HEK293 (cell line): ENCODE data around the gene DSE.

Source experiments
- CTCF ChIA-PET: fragments of 350-600 bp; formaldehyde crosslinking; extraction: SDS; loops from one replicate; lab custom pipeline; 2021; ENCODE audit warnings: antibody characterized with exemption; lab: Yijun Ruan, JAX
- POLR2A ChIA-PET: fragments of 300-600 bp; formaldehyde crosslinking; extraction: SDS; loops from one replicate; lab custom pipeline; 2020; ENCODE audit warnings: antibody characterized with exemption, inconsistent platforms; lab: Yijun Ruan, JAX
- H3K27ac ChIP-seq: fragments of 200-500 bp; sonication (Bioruptor generic); 2 replicates; pipeline ENCODE4 v1.5.1; 2014; ENCODE audit warnings: low read depth, low read length, control low read depth, inconsistent platforms; ENCODE audit errors: extremely low read depth
- H3K36me3 ChIP-seq, 2 experiments: fragments of 200-500 bp in 1 of 2; sonication (Bioruptor generic) in 1 of 2; 1 replicate in 1 of 2; 2 replicates in 1 of 2; pipeline ENCODE4 v1.5.1; 2014 to 2017; ENCODE audit warnings: inconsistent platforms in 2 of 2, low read length in 2 of 2; ENCODE audit not compliant: control insufficient read depth in 2 of 2, insufficient read depth in 1 of 2
- H3K4me1 ChIP-seq: fragments of 200-500 bp; sonication (Bioruptor generic); 2 replicates; pipeline ENCODE4 v1.5.1; 2014; ENCODE audit warnings: mild to moderate bottlenecking, low read length, inconsistent platforms; ENCODE audit not compliant: control insufficient read depth, insufficient read depth
- H3K4me3 ChIP-seq: 2 replicates; pipeline ENCODE4 v1.5.1; 2011; ENCODE audit warnings: low read depth, mild to moderate bottlenecking, control low read depth, low read length, moderate library complexity
- H3K9me3 ChIP-seq: fragments of 200-500 bp; sonication (Bioruptor generic); 2 replicates; pipeline ENCODE4 v1.5.1; 2014; ENCODE audit warnings: low read depth, low read length, inconsistent platforms; ENCODE audit not compliant: control insufficient read depth, insufficient read depth
- GLIS2 ChIP-seq: fragments of 450-650 bp; formaldehyde crosslinking; IDR thresholded peaks from 2 replicates; pipeline ENCODE4 v1.5.1; 2016; ENCODE audit warnings: missing biosample characterization, missing genetic modification characterization
- TCF7L2 ChIP-seq: IDR thresholded peaks from 2 replicates; pipeline ENCODE4 v1.6.1; 2011; ENCODE audit warnings: low read depth, mild to moderate bottlenecking, inconsistent platforms, low read length, moderate library complexity, borderline replicate concordance
- YY1 ChIP-seq: fragments of 450-650 bp; formaldehyde crosslinking; IDR thresholded peaks from 2 replicates; pipeline ENCODE4 v1.5.1; 2018; ENCODE audit warnings: missing biosample characterization, missing genetic modification characterization
- ZBTB21 ChIP-seq: fragments of 450-650 bp; formaldehyde crosslinking; IDR thresholded peaks from 2 replicates; pipeline ENCODE4 v1.5.1; 2017; ENCODE audit warnings: missing biosample characterization, missing genetic modification characterization
- ZBTB44 ChIP-seq: fragments of 450-650 bp; IDR thresholded peaks from 2 replicates; pipeline ENCODE4 v1.5.1; 2018; ENCODE audit warnings: missing biosample characterization, mild to moderate bottlenecking, missing genetic modification characterization
- ZBTB48 ChIP-seq: fragments of 450-650 bp; formaldehyde crosslinking; IDR thresholded peaks from 2 replicates; pipeline ENCODE4 v1.5.1; 2016; ENCODE audit warnings: missing biosample characterization, missing genetic modification characterization
- ZFP3 ChIP-seq: fragments of 450-650 bp; formaldehyde crosslinking; IDR thresholded peaks from 2 replicates; pipeline ENCODE4 v1.5.1; 2016; ENCODE audit warnings: low read depth, missing biosample characterization, missing genetic modification characterization
- ZNF112 ChIP-seq: fragments of 450-650 bp; formaldehyde crosslinking; IDR thresholded peaks from 2 replicates; pipeline ENCODE4 v1.5.0; 2017; ENCODE audit warnings: missing biosample characterization, missing genetic modification characterization
- ZNF138 ChIP-seq: fragments of 450-650 bp; formaldehyde crosslinking; IDR thresholded peaks from 2 replicates; pipeline ENCODE4 v1.5.1; 2016; ENCODE audit warnings: missing biosample characterization, missing genetic modification characterization, borderline replicate concordance
- ZNF140 ChIP-seq: fragments of 450-650 bp; formaldehyde crosslinking; IDR thresholded peaks from 2 replicates; pipeline ENCODE4 v1.5.1; 2016; ENCODE audit warnings: missing biosample characterization, missing genetic modification characterization
- ZNF174 ChIP-seq: fragments of 450-650 bp; formaldehyde crosslinking; IDR thresholded peaks from 2 replicates; pipeline ENCODE4 v1.5.0; 2017; ENCODE audit warnings: missing biosample characterization, mild to moderate bottlenecking, missing genetic modification characterization
- ZNF19 ChIP-seq: fragments of 450-650 bp; formaldehyde crosslinking; IDR thresholded peaks from 2 replicates; pipeline ENCODE4; 2016; ENCODE audit warnings: missing biosample characterization, missing genetic modification characterization, low read depth
- ZNF214 ChIP-seq: fragments of 450-650 bp; formaldehyde crosslinking; IDR thresholded peaks from 2 replicates; pipeline ENCODE4 v1.5.1; 2017; ENCODE audit warnings: missing biosample characterization, mild to moderate bottlenecking, missing genetic modification characterization, borderline replicate concordance
- ZNF24 ChIP-seq: fragments of 450-650 bp; formaldehyde crosslinking; IDR thresholded peaks from 2 replicates; pipeline ENCODE4 v1.5.1; 2016; ENCODE audit warnings: missing biosample characterization, missing genetic modification characterization
- ZNF292 ChIP-seq: fragments of 450-650 bp; formaldehyde crosslinking; IDR thresholded peaks from 2 replicates; pipeline ENCODE4 v1.5.1; 2016; ENCODE audit warnings: low read depth, missing biosample characterization, missing genetic modification characterization, borderline replicate concordance
- ZNF391 ChIP-seq: fragments of 450-650 bp; formaldehyde crosslinking; IDR thresholded peaks from 2 replicates; pipeline ENCODE4 v1.5.1; 2016; ENCODE audit warnings: low read depth, missing biosample characterization, missing genetic modification characterization, borderline replicate concordance
- ZNF521 ChIP-seq: fragments of 450-650 bp; formaldehyde crosslinking; IDR thresholded peaks from 2 replicates; pipeline ENCODE4 v1.5.1; 2017; ENCODE audit warnings: missing biosample characterization, mild to moderate bottlenecking, missing genetic modification characterization
- ZNF561 ChIP-seq: fragments of 450-650 bp; IDR thresholded peaks from 2 replicates; pipeline ENCODE4 v1.5.1; 2018; ENCODE audit warnings: missing biosample characterization, missing genetic modification characterization, borderline replicate concordance
- ZNF701 ChIP-seq: fragments of 450-650 bp; formaldehyde crosslinking; IDR thresholded peaks from 2 replicates; pipeline ENCODE4 v1.5.1; 2016; ENCODE audit warnings: missing biosample characterization, missing genetic modification characterization
- ZNF791 ChIP-seq: fragments of 450-650 bp; formaldehyde crosslinking; IDR thresholded peaks from 2 replicates; pipeline ENCODE4 v1.5.1; 2016; ENCODE audit warnings: missing biosample characterization, missing genetic modification characterization
- TF ChIP-seq, protein P1 (sequence below): fragments of 450-650 bp; formaldehyde crosslinking; IDR thresholded peaks from 2 replicates; pipeline ENCODE4 v1.5.1; 2017; ENCODE audit warnings: missing biosample characterization, missing genetic modification characterization
- TF ChIP-seq, protein P2 (sequence below): fragments of 450-650 bp; formaldehyde crosslinking; IDR thresholded peaks from 2 replicates; pipeline ENCODE4 v1.5.1; 2017; ENCODE audit warnings: missing biosample characterization, mild to moderate bottlenecking, missing genetic modification characterization, moderate library complexity

Gene DSE

DNA sequence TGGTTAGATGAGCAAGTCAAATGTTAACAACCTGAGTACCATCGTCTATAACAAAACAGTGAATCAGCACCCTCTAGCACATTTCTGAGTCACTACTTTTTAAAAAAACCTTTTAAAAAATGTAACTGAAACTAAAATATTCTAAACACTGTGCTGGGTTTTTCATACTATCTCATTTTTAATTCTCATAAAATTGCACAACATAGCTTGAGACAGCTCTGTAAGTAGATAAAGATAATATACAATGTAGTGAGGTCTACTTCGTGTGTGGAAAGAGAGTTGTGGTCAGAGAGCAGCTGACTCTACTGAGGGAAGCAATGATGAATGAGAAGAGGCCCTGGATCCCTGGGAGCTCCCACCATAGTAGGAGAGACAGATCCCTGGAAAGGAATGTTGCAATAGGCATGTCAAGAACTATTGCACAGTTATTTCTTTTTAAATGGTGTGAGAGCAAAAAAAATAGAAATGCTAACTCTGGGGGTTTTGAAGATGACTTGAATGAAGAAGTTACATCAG lies 76.8 kb downstream of the DSE start:
- Histone ChIP-seq H3K36me3 (no peaks in the 10 kb centered on the region), H3K4me3 (no peak overlapping the region), H3K9me3 (no peaks in the 10 kb centered on the region)
- CTCF ChIA-PET = interaction anchor here (0.7 to 6.8 kb wide), 4 partner anchors 21 to 231 kb away, joined by 3 to 47 read pairs (median 4); no protein-coding TSS in a partner anchor
- no peak for TF ChIP-seq ZNF112 (tag by site-specific recombination)
- no peak for TF ChIP-seq ZNF19 (tag by site-specific recombination)
- TF ChIP-seq ZNF174 (tag by site-specific recombination) = no peak
- no peak for TF ChIP-seq ZNF292 (tag by site-specific recombination)
- TF ChIP-seq TCF7L2 = no peak
- no peak for TF ChIP-seq ZBTB21
- TF ChIP-seq ZNF140 = no peak
- no peak for TF ChIP-seq ZNF214 (tag by site-specific recombination)
- no peak for TF ChIP-seq YY1 (tag by site-specific recombination)
- TF ChIP-seq, protein P1, sequence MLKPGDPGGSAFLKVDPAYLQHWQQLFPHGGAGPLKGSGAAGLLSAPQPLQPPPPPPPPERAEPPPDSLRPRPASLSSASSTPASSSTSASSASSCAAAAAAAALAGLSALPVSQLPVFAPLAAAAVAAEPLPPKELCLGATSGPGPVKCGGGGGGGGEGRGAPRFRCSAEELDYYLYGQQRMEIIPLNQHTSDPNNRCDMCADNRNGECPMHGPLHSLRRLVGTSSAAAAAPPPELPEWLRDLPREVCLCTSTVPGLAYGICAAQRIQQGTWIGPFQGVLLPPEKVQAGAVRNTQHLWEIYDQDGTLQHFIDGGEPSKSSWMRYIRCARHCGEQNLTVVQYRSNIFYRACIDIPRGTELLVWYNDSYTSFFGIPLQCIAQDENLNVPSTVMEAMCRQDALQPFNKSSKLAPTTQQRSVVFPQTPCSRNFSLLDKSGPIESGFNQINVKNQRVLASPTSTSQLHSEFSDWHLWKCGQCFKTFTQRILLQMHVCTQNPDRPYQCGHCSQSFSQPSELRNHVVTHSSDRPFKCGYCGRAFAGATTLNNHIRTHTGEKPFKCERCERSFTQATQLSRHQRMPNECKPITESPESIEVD (tag by site-specific recombination) = 0 out of 2 replicates have a peak, but pooled peaks have one; percentile 43
- no peak for TF ChIP-seq ZNF791
- 0 out of 2 replicates have a peak, but pooled peaks have one; percentile 16 for TF ChIP-seq ZNF561 (tag by site-specific recombination)
- no peak for TF ChIP-seq ZNF701
- TF ChIP-seq ZBTB48 (tag by site-specific recombination) = peak; percentile 67
- TF ChIP-seq, all 188 proteins: peak for 3
- POLR2A ChIA-PET = interaction anchor here (1.5 kb wide), 1 partner anchor 124 kb away, joined by 6 read pairs; the partner anchor contains the start of gene RWDD1
- Histone ChIP-seq H3K4me1 (peaks cover 14% of the 10 kb centered on the region), H3K27ac (no peak overlapping the region)

DNA sequence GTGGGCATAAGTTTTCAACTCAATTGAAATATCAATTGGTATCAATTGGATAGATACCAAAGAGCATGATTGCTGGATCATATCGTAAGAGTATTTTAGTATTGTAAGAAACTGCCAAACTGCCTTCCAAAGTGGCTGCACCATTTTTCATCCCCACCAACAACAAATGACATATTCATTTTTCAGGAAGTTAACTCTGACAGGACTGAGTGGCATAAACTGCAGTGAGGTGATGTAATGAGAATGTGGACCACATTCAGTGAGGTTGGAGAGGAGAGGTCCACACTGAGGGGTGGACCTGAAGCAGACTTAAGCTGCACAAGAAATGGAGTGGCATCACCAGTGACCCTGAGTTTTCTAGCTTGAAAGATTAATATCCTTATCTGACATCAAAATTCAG lies 78.8 kb downstream of the DSE start:
- ChIA-PET POLR2A (no interaction called here), CTCF (interaction anchor here (0.9 to 2.1 kb wide), 2 partner anchors 27 to 162 kb away, joined by 3 to 10 read pairs; no protein-coding TSS in a partner anchor)
- H3K36me3 ChIP-seq = no peaks in the 10 kb centered on the region
- no peak overlapping the region for H3K27ac ChIP-seq
- no peak overlapping the region for H3K4me3 ChIP-seq
- TF ChIP-seq ZBTB21 (no peak), YY1 (tag by site-specific recombination) (no peak), ZNF24 (no peak), GLIS2 (tag by site-specific recombination) (no peak), ZNF521 (tag by site-specific recombination) (no peak), ZNF138 (tag by site-specific recombination) (no peak), ZBTB44 (tag by site-specific recombination) (no peak), ZNF292 (tag by site-specific recombination) (no peak), ZNF391 (tag by site-specific recombination) (no peak), ZFP3 (no peak), ZNF112 (tag by site-specific recombination) (no peak)
- TF ChIP-seq, protein P2, sequence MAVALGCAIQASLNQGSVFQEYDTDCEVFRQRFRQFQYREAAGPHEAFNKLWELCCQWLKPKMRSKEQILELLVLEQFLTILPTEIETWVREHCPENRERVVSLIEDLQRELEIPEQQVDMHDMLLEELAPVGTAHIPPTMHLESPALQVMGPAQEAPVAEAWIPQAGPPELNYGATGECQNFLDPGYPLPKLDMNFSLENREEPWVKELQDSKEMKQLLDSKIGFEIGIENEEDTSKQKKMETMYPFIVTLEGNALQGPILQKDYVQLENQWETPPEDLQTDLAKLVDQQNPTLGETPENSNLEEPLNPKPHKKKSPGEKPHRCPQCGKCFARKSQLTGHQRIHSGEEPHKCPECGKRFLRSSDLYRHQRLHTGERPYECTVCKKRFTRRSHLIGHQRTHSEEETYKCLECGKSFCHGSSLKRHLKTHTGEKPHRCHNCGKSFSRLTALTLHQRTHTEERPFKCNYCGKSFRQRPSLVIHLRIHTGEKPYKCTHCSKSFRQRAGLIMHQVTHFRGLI = no peak
- no peaks in the 10 kb centered on the region for H3K9me3 ChIP-seq
- H3K4me1 ChIP-seq = peaks cover 14% of the 10 kb centered on the region
